ENCODE data around the gene RIGI. TPM values are rescaled to one million over a fixed set of nuclear protein-coding genes. Genes with fewer than 3 reads are reported as not detected.

RIGI gene
- polyA plus RNA-seq, 1 of the 3 experiments (the other 2 are of a cell fraction), result 1.5 TPM

DNA sequence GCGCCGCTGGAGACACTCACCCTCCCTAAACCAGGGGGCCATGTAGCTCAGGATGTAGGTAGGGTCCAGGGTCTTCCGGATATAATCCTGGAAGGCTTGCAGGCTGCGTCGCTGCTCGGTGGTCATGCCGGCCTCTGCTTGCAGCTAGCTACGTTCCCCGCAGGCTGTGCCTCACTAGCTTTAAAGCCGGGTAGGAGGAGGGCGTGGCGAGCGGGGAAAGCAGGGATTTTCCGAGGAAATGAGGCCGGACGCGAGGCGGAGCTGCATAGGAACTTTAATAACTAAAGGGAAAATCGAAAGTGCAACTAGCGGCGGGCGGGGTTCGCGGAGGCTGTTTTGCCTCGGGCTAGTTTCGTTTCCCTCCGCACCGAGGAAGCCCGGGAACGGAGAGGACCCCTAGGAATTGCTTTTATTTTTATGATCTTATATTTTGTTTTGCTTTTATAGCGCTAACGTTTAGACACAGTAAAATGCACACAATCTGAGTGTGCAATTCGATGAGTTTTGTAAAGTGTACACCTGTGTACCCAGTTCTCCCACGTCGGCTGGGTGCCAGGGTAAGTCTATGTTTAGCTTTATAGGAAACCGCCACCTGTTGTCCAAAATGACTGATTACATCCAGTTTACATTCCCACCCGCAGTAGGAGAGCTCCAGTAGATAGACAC lies at the start of gene RIGI (continued):
- TF ChIP-seq, protein P1, sequence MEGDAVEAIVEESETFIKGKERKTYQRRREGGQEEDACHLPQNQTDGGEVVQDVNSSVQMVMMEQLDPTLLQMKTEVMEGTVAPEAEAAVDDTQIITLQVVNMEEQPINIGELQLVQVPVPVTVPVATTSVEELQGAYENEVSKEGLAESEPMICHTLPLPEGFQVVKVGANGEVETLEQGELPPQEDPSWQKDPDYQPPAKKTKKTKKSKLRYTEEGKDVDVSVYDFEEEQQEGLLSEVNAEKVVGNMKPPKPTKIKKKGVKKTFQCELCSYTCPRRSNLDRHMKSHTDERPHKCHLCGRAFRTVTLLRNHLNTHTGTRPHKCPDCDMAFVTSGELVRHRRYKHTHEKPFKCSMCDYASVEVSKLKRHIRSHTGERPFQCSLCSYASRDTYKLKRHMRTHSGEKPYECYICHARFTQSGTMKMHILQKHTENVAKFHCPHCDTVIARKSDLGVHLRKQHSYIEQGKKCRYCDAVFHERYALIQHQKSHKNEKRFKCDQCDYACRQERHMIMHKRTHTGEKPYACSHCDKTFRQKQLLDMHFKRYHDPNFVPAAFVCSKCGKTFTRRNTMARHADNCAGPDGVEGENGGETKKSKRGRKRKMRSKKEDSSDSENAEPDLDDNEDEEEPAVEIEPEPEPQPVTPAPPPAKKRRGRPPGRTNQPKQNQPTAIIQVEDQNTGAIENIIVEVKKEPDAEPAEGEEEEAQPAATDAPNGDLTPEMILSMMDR (IDR thresholded peaks at IDR 0.05), result peak; percentile 65
- TF ChIP-seq, protein P2, sequence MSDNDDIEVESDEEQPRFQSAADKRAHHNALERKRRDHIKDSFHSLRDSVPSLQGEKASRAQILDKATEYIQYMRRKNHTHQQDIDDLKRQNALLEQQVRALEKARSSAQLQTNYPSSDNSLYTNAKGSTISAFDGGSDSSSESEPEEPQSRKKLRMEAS (IDR thresholded peaks at IDR 0.05; ENCODE audit: low read depth), result peak; percentile 64; the same call in 1 of the 2 replicates
- TF ChIP-seq YY1 (IDR thresholded peaks at IDR 0.05; ENCODE audit: low read depth), result no peak
- peak; percentile 59 for TF ChIP-seq RAD21 (IDR thresholded peaks at IDR 0.05; ENCODE audit: low read length)
- no peak for TF ChIP-seq RXRA (IDR thresholded peaks at IDR 0.05; ENCODE audit: borderline replicate concordance, low read depth)
- no peak for TF ChIP-seq FOXM1 (IDR thresholded peaks at IDR 0.05; ENCODE audit: low read depth)
- TF ChIP-seq EP300 (IDR thresholded peaks at IDR 0.05; ENCODE audit: borderline replicate concordance in 1 of 2, low read depth in 1 of 2, low read length in 1 of 2), result no peak
- TF ChIP-seq POLR2AphosphoS5 (IDR thresholded peaks at IDR 0.05; ENCODE audit: low read depth, low read length), result peak; percentile 40; the same call in 1 of the 2 replicates
- 0 out of 2 replicates have a peak, but pooled peaks have one; percentile 16 for TF ChIP-seq GABPA (IDR thresholded peaks at IDR 0.05; ENCODE audit: low read depth)
- TF ChIP-seq TEAD4 (IDR thresholded peaks at IDR 0.05; ENCODE audit: borderline replicate concordance, insufficient read depth), result no peak
- TF ChIP-seq TCF12 (IDR thresholded peaks at IDR 0.05), result peak; percentile 16; the same call in 1 of the 2 replicates
- 0 out of 2 replicates have a peak, but pooled peaks have one; percentile 54 for TF ChIP-seq SIN3A (IDR thresholded peaks at IDR 0.05; ENCODE audit: borderline replicate concordance, low read depth, low read length)

DNA sequence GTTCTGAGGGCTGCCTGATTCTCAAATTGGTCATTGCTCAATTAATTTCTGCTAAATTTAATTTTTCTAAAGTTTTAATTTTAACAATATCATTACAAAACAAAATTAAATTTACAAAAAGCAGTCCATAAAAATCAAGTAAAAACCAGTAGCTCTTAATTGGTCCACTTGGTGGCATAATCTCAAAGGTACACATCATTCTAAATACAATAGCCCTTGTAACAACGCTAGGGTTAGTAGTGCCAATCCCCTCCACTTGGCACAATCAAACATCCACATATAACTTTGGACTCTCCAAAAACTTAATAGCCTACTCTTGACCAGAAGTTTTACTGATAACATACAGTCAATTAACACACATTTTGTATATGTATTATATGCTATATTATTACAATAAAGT lies 48.9 kb upstream of the RIGI start:
- H2AFZ ChIP-seq (ENCODE audit: low read depth), result no peak overlapping the region
- peaks cover 17 to 18% of the 10 kb centered on the region in 2 experiments; a peak in 3 of 4 replicates for H3K4me1 ChIP-seq (ENCODE audit: control insufficient read depth in 1 of 2, insufficient read depth in 2 of 2, low read depth in 1 of 2, low read length in 1 of 2)
- H3K27me3 ChIP-seq (ENCODE audit: insufficient read depth), result no peaks in the 10 kb centered on the region
- no peaks in the 10 kb centered on the region for H3K9me2 ChIP-seq
- no peaks in the 10 kb centered on the region for H3K9me3 ChIP-seq
- ChIA-PET CTCF (interaction anchor here (0.8 to 20.6 kb wide), 8 partner anchors 12 to 394 kb away, joined by 3 to 620 read pairs (median 5); partner anchors contain the start of genes ACO1 and TOPORS), POLR2A (no interaction called here)
- H3K4me3 ChIP-seq (ENCODE audit: low read depth in 2 of 2, low read length in 1 of 2), result no peak overlapping the region
- no peak overlapping the region for H3K27ac ChIP-seq (ENCODE audit: low read depth in 2 of 2, low read length in 1 of 2)
- H3K4me2 ChIP-seq, result no peak overlapping the region
- H3K36me3 ChIP-seq (replicated peaks in 1 of 2; ENCODE audit: control insufficient read depth in 1 of 2, insufficient read depth in 2 of 2, low read length in 1 of 2), result peaks cover 3 to 5% of the 10 kb centered on the region in 2 experiments
- no peak overlapping the region for H3K9ac ChIP-seq
- peaks cover 31% of the 10 kb centered on the region for H3K79me2 ChIP-seq (ENCODE audit: insufficient read depth)
- peaks cover 10% of the 10 kb centered on the region; the same call in 1 of the 2 replicates for H4K20me1 ChIP-seq (ENCODE audit: insufficient read depth)
- TF ChIP-seq TCF12 (IDR thresholded peaks at IDR 0.05) (no peak), MXI1 (IDR thresholded peaks at IDR 0.05; ENCODE audit: low read depth, low read length) (no peak), RXRA (IDR thresholded peaks at IDR 0.05; ENCODE audit: borderline replicate concordance, low read depth) (no peak), POLR2AphosphoS5 (IDR thresholded peaks at IDR 0.05; ENCODE audit: low read depth, low read length) (no peak), SMC3 (IDR thresholded peaks at IDR 0.05; ENCODE audit: low read depth, low read length) (no peak)
- peaks cover 4% of the 10 kb centered on the region for H3F3A ChIP-seq (replicated peaks; ENCODE audit: insufficient read depth)
- no peak for DNase-seq
- 33% methylated on average over 1 of the region's 1 CpG for WGBS (ENCODE audit: low lambda C conversion rate)

Data from SK-N-SH (cell line).